GM12865 (cell line): ENCODE results near the gene NCBP1.

Source experiments
- DNase-seq: peaks from one replicate; pipeline ENCODE4 v3.0.0; 2010; ENCODE audit warnings: low read depth
- H3K4me3 ChIP-seq: 2 replicates; pipeline ENCODE4 v1.5.1; 2011; ENCODE audit warnings: mild to moderate bottlenecking, low read depth, low read length, control low read depth
- CTCF ChIP-seq: IDR thresholded peaks from 2 replicates; pipeline ENCODE4 v1.5.1; 2011; ENCODE audit warnings: low read length, control low read depth, low read depth, inconsistent platforms; ENCODE audit not compliant: insufficient read depth; ENCODE audit errors: missing control alignments

The NCBP1 gene

GRCh38 chr9:97636903-97637302, 3.3 kb downstream of the NCBP1 start:
- TF ChIP-seq CTCF: no peak
- H3K4me3 ChIP-seq: no peak overlapping the region
- DNase-seq: no peak

- TF ChIP-seq CTCF: peak; percentile 15
- H3K4me3 ChIP-seq: no peak overlapping the region
- no peak for DNase-seq
Measured at GRCh38 chr9:97638666-97639065, 5.0 kb downstream of the NCBP1 start.

GRCh38 chr9:97640325-97640724, 6.7 kb downstream of the NCBP1 start:
- no peak for DNase-seq
- TF ChIP-seq CTCF: no peak
- no peak overlapping the region for H3K4me3 ChIP-seq

- TF ChIP-seq CTCF: no peak
- DNase-seq: no peak
- no peak overlapping the region for H3K4me3 ChIP-seq
Measured at GRCh38 chr9:97645720-97646119, 12.1 kb downstream of the NCBP1 start.

GRCh38 chr9:97647996-97648395, 14.4 kb downstream of the NCBP1 start:
- no peak overlapping the region for H3K4me3 ChIP-seq
- TF ChIP-seq CTCF: no peak
- DNase-seq: no peak

- TF ChIP-seq CTCF: no peak
- no peak for DNase-seq
- H3K4me3 ChIP-seq: no peak overlapping the region
Measured at GRCh38 chr9:97651646-97652045, 18.0 kb downstream of the NCBP1 start.

GRCh38 chr9:97658707-97659106, 25.1 kb downstream of the NCBP1 start:
- H3K4me3 ChIP-seq: no peak overlapping the region
- no peak for TF ChIP-seq CTCF
- no peak for DNase-seq
